NCI-H524 treated with DMSO at 0.1 percent for 48 hours (cell line): ENCODE measurements around the gene NUBPL.
"Not testable (repeated sequence)": the region's sequence is repeated elsewhere in the genome, so short reads cannot be mapped to it uniquely, and the experiment has no call there.

Experiments
- DNase-seq: peaks from one replicate; lab custom pipeline; 2025; lab: John Stamatoyannopoulos, UW

Gene NUBPL

GRCh38 chr14:31880935-31881334 is 319.7 kb downstream of the NUBPL start:
- no peak for DNase-seq

GRCh38 chr14:31881531-31882310 is 320.5 kb downstream of the NUBPL start:
- no peak for DNase-seq

- no peak for DNase-seq
Measured at GRCh38 chr14:31884238-31884637, 323.0 kb downstream of the NUBPL start.

GRCh38 chr14:31884776-31885379 is 323.7 kb downstream of the NUBPL start:
- DNase-seq = no peak

DNA sequence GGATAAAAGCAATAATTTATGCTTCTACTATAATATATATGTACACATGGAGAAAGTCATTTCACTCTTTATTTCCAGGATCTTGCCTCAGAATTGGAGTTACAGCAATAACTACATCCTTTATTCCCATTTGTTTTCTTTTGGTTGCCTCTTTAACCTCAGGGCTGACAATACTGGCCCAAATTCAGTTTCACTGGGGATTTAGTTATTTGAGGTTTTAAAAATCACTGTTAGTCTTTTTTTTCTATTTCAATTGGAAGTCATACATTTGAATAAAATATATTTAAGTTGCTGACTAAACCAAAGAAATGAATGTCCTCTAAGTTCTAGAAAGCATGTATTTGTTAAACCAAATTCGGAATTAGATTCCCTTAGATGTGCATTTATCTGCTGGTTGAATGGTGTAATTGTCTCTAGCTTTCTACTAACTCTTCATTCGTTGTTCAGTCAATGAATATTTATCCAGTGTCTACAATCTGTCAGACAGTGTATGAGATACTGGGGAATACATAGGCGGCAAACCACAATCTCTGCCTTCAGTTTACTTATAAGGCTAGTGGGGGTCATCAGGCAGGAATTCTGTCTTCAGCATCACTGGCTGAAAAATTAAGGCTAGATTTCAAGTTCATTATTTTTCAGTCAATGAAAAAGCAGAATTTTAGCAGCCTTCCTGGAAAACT is 325.1 kb downstream of the NUBPL start:
- DNase-seq = no peak

DNA sequence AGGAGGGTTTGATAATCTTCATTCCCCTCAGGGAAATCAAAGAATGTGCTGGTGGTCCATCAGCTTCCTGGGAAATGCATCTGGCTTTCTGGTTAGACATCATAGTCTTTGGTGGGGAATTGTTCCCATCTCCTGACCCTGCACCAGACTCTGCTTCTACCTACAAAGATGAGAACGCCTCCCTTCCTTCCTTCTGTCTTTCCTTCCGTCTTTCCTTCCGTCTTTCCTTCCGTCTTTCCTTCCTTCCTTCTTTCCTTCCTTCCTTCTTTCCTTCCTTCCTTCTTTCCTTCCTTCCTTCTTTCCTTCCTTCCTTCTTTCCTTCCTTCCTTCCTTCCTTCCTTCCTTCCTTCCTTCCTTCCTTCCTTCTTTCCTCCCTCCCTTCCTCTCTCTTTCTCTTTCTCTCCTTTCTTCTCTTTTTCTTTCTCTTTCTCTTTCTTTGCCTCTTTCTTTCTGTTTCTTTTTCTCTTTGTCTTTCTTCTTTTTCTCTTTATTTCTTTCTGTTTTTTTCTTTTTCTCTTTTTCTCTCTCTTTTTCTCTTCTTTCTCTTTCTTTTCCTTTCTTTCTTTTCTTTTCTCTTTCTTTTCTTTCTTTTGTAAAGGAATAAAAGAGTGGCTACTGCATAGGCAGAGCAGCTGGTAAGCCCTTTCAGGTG is 326.9 kb downstream of the NUBPL start:
- DNase-seq = no peak

- no peak for DNase-seq
Measured at GRCh38 chr14:31889297-31889696, 328.1 kb downstream of the NUBPL start.

DNA sequence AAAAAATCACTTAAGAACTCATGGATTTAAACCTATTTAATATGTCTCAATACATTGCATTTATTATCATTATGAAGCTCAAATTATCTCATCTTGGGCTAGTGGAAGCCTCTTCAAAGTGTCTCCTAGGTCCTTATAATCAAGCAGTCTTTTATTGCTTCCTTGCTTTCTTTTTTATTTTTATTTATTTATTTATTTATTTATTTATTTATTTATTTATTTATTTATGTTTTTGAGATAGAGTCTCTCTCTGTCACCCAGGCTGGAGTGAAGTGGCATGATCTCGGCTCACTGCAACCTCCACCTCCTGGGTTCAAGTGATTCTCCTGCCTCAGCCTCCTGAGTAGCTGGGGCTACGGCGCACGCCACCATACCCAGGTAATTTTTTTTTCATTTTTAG is 329.0 kb downstream of the NUBPL start:
- not testable (repeated sequence) for DNase-seq

DNA sequence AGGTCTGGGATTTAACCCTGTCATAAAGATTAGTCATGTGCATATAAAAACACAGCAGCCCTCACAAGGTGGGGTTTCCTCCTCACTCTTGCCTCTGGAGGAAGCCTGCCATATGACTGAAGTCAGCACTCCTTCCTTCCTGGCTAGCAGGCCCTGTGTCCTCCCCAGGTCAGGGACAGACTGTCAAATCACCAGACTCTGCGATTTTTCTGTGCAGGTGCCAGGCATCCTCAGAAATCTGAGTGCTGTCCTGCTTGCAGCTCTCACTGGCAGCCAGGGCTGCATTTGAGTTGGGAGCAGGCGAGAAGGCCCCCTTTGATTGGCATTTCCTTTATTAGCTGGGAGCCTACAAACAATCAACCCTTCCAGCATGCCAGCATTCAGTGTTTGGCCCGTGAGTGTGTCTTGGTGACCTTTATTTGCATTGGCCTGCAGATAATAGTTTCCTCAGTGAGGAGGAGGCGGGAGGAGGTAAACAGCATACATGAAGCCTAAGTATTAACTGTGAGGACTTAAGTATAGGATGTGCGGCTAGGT is 332.1 kb downstream of the NUBPL start:
- no peak for DNase-seq

GRCh38 chr14:31894351-31894750 is 333.1 kb downstream of the NUBPL start:
- no peak for DNase-seq

DNA sequence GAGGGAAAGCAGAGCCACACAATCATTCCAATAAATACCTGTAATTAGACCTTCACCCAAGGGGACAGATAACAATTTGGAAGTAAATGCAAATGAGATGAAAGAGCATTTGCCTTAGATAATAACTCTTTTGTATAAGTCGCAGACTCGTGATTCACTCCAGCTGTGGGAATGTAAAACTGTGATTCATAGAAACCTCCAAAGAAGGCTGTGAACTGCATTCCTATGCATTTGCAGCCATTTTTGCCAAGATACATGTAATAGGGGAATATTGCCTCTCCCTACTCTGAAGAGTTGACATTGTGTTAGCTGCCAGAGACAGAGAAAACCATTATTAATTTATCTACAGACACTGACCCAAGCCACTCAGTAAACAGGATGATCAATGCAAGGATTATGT is 334.0 kb downstream of the NUBPL start:
- DNase-seq = no peak

DNA sequence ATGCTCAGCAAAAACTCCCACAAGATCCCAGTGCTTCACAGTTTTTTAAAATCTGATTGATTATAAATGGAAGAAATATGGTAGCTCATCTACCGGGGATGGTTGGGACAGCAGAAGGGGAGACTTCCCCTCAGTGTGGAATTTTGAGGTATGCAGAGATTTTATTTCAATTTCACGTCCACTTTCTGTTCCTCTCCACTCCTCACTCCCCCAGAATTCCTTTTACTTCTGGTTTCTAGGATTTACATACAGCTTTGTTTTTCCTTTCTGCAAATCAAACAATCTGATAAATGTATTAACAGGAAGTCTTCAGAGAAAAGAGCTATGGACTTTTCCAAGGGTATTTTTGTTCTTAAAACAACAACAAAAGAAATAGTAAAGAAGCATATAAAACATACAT is 334.4 kb downstream of the NUBPL start:
- no peak for DNase-seq

DNA sequence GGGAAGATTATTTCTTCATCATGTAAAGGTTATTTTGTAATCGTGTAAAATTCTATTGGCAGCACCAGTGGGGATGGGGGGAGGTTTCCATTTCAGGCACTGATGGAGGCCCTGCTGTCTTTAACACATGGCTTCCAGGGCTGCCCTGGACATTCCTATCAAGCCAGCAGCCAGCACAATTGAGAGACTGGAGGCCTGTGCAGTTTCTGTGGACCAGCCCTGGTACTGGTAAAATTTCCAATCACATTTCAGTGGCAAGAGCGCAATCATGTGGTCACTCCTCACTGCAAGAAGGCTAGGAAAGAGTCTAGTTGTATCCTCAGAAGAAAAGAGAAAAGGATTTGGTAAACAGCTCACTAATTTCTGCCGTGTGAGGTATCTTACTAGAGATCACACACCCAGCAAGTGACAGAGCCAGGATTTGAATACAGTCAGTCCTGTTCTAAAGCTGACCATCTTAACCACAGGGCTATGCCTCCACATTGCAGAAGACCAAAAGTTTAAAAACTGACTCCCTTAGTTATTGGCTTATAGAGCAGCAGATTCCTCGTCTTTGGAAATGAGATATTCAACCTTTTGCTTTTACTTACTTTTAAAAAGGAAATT is 336.5 kb downstream of the NUBPL start:
- no peak for DNase-seq

GRCh38 chr14:31898838-31899528 is 337.8 kb downstream of the NUBPL start:
- no peak for DNase-seq

- no peak for DNase-seq
Measured at GRCh38 chr14:31902002-31902401, 340.8 kb downstream of the NUBPL start.

- no peak for DNase-seq
Measured at GRCh38 chr14:31902945-31903646, 341.9 kb downstream of the NUBPL start.

GRCh38 chr14:31909977-31910376 is 348.8 kb downstream of the NUBPL start:
- DNase-seq = no peak
